GM19239 (cell line): Measurements from ENCODE around the gene ALPK3.

Experiments used
- DNase-seq: peaks from one replicate; pipeline ENCODE4 v3.0.0; 2011; ENCODE audit warnings: low spot score; ENCODE audit not compliant: insufficient read length
- FAIRE-seq: peaks from 2 replicates; lab custom pipeline; 2011; peaks lifted over from hg19 to GRCh38; lab: Jason Lieb, UNC

Gene ALPK3

DNA sequence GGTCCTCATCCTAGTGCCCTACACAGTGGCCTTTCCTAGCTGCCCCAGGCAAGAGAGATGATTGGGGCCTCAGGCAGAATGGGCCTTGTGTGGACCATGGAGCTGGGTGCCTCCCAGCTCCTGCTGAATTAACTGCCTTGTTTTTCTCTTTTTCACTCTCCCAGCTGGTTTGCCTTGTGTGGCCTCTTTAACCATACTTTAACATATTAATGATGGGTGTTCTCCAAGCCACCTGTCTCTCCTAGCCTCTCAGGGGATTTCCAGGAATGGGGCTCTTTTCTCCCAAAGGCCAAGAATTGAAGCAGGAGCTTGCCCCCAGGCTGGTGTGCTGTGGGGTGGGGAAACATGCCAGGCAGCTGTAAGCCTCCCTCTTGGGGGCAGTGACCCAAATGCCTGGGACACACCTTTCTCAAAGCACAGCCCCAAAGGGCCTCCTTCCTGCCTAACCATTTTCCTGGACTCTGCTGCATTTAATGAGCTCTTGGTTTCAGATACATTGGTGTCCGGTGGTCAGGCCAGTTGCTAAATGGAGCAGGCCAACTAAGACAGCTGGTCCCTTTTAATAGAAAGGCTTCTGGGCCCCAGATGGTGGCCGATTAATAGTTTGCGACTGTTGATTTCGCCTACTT is 5.6 kb downstream of the ALPK3 start:
- no peak for DNase-seq
- FAIRE-seq, result no peak

GRCh38 chr15:84823282-84823878 is 6.2 kb downstream of the ALPK3 start:
- no peak for DNase-seq
- FAIRE-seq, result no peak

DNA sequence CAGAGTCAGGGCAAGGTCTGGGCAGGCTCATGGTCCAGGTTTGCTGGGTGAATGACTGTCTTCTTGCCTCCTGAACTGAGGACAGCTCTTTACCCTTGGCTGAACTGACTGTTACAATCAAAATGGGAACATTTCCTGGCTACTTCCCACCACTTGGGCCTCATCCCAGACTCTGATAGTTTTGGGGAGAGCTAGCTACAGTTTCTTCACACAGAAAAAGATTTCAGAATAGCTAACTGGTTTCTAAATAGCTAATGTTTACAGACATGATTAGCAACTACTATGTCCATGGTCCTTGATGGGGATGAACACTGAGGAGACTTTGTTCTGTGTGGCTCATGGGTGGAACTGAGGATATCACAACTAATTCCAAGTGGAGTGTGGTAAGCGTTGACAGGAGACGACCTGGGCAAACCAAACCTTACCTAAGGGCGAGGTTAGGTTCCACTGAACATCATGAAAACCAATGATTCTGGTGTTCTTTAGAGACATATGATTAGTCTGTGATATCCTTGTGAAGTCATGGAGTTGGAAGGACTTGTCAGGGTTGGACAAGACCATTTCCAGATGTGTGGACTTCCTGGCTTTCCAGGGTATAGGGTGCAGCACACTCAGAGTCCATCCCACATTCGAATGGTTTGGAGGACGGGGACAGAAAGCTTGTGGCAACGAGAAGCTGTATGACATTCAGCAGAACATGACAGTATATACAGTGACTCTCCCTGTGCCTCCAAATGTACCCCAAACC is 7.3 kb downstream of the ALPK3 start:
- FAIRE-seq, result no peak
- DNase-seq, result no peak

DNA sequence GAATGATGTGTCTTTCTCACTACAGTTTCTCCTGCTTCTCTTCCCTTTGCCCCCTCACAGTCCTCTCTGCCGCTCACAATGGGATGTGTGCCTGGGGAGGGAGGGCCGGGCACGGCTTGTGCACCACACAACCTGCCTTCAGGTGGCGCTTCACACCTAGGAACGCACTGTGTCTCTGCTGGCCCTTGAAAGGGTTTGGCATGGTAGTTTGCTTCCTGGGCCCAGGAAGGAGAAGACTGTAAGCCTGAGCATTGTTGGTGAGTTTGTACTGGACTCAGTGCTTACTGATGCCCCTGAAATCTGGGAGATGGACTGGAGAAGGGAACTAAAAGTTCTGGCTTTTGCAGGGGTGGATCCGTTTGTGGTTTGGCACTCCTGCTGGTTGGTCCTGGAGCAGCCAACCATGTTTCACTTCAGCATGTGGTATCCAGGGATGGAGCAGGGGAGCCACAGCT is 9.2 kb downstream of the ALPK3 start:
- no peak for FAIRE-seq
- DNase-seq, result no peak

DNA sequence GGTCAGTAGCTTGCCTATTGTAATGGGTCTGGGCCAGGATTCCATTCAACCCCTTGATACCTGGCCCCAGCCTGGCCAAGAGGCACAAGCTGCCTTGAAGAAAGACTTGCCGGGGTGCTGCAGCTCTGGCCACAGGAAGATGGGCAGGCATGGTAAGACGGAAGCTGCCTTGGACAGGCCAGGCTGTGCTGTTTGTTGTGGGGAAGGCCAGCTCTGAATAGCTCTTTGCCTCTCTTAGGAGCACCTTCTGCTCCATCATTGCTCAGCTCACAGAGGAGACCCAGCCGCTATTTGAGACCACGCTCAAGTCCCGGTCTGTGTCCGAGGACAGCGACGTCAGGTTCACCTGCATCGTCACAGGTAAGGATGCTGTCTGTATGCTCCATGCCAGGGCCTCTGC is 10.1 kb downstream of the ALPK3 start:
- FAIRE-seq (no peak), DNase-seq (no peak)

DNA sequence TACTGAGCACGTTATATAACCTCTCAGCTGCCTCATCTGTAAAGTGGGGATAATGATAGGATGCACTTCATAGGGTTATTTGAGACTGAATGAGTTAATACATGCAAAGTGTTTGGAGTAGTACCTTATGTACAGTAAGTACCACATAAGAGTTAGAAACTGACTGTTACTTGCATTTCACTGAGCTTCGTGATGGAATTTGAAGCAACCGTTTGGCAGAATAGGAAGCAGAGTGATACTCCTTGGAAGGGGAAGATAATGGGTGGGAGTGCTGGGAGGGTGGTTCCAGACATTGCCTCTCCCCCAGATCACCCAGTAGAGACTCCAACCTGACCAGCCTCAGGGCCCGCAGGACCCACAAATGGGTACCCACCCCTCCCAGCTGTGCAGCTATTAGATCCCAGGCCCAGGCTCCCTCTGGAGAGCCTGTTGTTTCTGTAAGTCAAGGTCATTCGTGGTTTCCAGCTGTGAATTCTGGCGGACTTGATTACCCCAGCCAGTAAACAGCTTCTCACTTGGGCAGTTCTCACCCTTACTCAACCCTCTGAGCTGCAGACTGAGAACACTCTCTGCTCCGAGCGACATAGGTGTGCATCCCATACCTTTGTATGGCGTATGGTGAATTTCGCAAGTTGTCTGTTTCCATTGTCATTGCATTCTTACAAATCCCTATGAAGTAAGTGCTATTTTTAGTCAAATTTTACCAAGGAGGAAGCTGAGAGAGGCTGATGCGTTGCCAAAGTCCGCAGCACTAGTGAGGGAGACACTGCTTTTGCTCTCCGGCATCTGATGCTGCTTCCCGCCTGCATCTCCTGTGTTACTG is 11.1 kb downstream of the ALPK3 start:
- DNase-seq, result no peak

GRCh38 chr15:84829428-84829827 is 12.3 kb downstream of the ALPK3 start:
- DNase-seq (no peak), FAIRE-seq (no peak)

More for the DNA sequence above, 11.1 kb downstream of the ALPK3 start:
- FAIRE-seq, result no peak

DNA sequence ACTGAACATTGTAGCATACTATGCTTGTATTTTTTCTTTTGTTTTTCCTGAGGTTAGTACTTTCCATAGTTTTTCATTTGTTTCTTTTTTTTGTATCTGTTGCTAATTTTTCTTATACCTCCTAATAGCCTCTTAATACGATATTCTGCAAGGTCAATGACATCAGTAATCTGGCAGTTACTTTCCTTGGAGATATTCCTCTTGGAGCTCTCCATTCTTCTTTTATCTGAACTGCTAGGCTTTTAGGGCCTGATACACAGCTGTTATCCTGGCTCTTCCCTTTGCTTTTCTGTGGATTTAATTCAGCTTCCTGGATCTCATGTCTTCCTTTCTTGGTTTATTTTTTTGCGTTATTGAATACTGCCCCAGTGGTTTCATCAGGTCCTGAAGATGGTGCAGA is 12.9 kb downstream of the ALPK3 start:
- no peak for FAIRE-seq
- DNase-seq, result no peak

DNA sequence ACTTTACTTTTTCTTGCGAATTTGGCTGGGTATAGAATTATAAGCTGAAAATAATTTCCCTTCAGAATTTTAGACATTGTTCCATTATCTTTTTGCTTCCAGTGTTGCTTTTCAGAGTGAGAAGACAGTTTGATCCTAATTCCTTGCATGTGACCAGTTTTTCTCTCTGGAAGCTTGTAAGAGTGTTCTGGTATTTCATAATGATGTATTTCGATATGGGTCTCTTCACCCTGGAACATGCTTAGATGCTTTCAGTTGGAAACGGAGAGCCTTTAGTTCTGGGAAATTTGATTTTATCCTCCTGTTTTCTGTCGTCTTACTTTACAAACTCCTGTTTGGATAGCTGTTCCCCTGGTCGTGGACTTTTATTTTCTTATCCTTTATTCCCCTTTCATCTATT is 13.9 kb downstream of the ALPK3 start:
- FAIRE-seq (no peak), DNase-seq (no peak)

- no peak for DNase-seq
- no peak for FAIRE-seq
Observed at GRCh38 chr15:84831613-84832012, 14.5 kb downstream of the ALPK3 start.

DNA sequence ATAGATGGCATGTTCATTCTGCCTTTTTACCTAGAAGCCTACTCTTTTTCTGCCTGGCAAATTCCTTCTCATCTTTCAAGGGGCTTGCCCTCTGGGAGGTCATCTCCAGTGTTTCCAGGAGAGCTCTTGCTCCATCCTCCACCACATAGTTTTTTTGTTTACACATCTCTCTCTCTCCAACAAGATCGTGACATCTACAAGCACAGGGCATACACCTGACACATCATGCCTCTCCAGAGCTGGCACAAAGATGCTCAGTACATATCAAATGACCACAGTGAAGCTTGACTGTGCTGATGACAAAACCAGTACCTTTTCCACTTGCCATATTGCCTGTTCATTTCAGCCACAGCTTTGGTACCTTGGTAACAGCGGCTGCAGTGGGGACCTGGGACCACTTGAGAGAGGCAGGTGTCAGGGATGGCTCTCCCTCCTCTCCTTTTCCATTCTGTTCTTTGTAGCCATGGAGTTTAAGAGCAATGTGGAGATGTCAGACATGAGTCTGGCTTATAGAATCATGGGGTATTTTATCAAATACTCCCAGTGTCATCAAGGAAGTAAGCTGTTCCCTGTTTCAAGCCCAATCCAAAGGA is 15.4 kb downstream of the ALPK3 start:
- no peak for FAIRE-seq

DNA sequence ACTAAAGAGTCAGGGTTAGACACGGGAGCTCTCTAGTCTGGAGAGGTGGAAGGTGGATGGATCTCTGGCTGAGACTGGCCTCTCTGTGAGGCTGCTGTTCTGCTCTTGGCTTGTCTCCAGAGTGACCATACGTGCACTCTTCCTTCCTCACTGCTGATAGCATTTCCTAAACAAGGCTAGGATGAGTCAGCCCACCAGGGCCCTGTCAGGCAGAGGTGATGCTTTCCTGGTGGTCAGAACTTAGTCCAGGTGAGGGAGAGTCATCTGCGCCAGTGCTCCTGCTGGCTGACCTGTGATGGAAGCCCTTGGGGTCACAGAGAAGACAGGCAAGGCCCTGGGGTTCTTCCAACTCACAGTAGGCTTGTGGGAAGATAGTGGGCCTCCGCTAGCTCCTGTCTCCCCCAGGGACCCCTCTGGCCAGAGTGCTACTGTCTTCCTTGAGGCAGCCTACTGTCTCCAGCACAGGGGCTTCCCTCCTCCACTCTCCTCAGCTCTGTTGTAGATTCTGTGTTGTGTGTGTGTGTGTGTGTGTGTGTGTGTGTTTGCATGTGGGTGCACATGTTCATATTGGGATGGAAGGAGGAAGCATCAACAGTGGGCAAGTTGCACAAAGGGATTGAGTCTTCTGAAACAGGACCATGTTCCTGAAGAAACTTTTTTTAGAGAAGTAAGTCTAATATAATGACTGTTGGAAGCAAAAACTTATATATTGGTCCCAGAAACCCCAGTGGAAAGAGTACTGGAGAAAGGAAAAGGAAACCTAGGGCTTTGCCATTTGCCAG is 16.5 kb downstream of the ALPK3 start:
- DNase-seq (no peak), FAIRE-seq (no peak)

More for the DNA sequence above, 15.4 kb downstream of the ALPK3 start:
- DNase-seq, result no peak

GRCh38 chr15:84834229-84834955 is 17.2 kb downstream of the ALPK3 start:
- FAIRE-seq (no peak), DNase-seq (no peak)

GRCh38 chr15:84834969-84835368 is 17.8 kb downstream of the ALPK3 start:
- DNase-seq, result no peak

DNA sequence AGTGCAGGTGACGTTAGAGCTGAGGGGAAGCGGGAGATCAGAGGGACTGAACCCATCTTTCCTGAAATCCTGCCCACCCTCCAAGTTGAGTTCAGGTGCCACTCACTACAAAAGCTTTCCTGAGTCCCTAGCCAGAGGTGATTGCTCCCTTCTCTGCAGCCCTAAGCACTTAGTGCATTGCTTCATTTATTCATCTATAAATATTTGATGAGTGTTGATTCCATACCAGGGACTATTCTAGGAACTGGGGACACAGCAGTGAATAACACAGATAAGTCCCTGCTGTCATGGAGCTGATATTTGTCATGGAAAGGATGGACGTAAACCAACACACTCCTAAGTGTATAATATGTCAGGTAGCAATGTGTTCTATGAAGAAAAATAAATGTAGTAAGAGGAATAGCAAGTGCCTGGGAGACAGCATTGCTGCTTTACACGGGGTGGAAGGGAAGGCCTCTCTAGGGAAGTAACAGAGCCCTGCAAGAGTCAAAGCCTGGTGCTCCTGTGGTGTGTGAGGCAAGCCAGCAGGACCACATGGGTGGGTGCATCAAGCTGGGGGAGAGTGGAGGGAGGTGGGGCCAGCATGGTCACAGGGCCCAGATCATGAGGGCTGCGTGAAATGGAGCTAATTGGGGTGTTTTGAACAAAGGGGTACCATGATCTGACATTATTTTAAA is 18.6 kb downstream of the ALPK3 start:
- FAIRE-seq (no peak), DNase-seq (no peak)

More at GRCh38 chr15:84834969-84835368, 17.8 kb downstream of the ALPK3 start:
- FAIRE-seq, result no peak

- FAIRE-seq (no peak), DNase-seq (no peak)
Observed at GRCh38 chr15:84836844-84837243, 19.7 kb downstream of the ALPK3 start.

DNA sequence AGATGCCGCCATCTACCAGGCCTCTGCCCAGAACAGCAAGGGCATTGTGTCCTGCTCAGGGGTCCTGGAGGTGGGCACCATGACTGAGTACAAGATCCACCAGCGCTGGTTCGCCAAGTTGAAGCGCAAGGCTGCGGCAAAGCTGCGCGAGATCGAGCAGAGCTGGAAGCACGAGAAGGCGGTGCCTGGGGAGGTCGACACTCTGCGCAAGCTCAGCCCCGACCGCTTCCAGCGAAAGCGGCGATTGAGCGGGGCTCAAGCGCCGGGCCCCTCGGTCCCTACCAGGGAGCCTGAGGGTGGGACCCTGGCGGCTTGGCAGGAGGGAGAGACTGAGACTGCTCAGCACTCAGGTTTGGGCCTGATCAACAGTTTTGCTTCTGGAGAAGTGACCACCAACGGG is 22.6 kb downstream of the ALPK3 start:
- FAIRE-seq, result no peak
- DNase-seq, result no peak

DNA sequence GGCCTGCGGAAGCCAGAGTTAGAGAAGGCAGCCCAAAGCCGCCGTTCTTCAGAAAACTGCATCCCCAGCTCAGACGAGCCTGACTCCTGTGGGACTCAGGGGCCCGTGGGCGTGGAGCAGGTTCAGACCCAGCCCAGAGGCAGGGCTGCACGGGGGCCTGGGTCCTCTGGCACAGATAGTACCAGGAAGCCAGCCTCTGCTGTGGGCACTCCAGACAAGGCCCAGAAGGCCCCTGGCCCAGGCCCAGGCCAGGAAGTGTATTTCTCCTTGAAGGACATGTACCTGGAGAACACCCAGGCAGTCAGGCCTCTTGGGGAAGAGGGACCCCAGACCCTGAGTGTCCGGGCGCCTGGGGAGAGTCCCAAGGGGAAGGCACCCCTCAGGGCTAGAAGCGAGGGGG is 23.1 kb downstream of the ALPK3 start:
- FAIRE-seq (no peak), DNase-seq (no peak)
